ENCODE measurements around the gene TMEM11.

DNA sequence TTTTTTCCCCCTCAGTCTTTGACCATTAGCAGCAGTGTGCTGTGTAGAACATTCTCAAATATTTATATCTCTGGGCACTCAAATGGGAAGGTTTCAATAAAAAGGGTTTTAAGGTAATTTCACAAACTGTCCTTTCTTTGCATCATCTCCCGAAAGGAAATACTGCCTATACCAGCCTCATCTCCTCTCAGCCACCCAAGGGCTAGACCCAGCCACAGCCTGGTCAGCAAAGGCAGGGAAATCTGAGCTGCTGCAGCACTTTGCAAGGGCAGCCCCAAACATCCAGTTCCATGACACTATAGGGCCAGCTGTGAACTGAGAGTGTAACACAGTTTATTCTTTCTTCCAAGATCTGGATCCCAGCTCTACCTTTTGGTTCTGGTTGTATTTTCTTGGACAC lies 28.9 kb downstream of the TMEM11 start:
- no peak for TF ChIP-seq POLR2A (IDR thresholded peaks at IDR 0.05)
- TF ChIP-seq, protein P1, sequence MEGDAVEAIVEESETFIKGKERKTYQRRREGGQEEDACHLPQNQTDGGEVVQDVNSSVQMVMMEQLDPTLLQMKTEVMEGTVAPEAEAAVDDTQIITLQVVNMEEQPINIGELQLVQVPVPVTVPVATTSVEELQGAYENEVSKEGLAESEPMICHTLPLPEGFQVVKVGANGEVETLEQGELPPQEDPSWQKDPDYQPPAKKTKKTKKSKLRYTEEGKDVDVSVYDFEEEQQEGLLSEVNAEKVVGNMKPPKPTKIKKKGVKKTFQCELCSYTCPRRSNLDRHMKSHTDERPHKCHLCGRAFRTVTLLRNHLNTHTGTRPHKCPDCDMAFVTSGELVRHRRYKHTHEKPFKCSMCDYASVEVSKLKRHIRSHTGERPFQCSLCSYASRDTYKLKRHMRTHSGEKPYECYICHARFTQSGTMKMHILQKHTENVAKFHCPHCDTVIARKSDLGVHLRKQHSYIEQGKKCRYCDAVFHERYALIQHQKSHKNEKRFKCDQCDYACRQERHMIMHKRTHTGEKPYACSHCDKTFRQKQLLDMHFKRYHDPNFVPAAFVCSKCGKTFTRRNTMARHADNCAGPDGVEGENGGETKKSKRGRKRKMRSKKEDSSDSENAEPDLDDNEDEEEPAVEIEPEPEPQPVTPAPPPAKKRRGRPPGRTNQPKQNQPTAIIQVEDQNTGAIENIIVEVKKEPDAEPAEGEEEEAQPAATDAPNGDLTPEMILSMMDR (IDR thresholded peaks at IDR 0.05), result no peak
